ENCODE measurements around the gene C2CD4A. TPM values are rescaled to one million over a fixed set of nuclear protein-coding genes. Genes with fewer than 3 reads are reported as not detected.

C2CD4A gene
- total and polyA plus RNA-seq, 10 of the 15 experiments (the other 5 are each of a cell fraction or from before 2014, with no cell fraction given) = not detected

DNA sequence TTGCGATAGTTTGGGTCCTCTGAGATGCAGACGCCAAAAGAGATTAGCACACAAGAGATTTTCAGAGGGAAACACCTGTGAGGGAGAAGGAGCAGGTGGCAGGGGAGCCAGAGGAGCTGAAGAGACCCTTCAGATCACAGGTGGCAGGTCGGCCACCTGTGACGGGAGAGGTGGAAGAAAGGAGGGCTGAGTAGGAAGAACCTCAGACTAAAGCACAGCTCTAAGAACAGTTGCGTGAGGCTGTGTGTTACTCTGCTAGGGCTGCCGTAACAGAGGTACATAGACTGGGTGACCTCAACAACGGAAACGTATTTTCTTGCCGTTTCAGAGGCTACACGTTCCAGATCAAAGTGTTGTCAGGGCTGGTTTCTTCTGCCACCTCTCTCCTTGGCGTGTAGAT is 38.5 kb downstream of the C2CD4A start:
- no peaks in the 10 kb centered on the region for H4K20me1 ChIP-seq (ENCODE audit: control insufficient read depth, insufficient read depth)
- H3K4me2 ChIP-seq (ENCODE audit: control insufficient read depth, insufficient read depth) = no peak overlapping the region
- no peaks in the 10 kb centered on the region for H3K9me3 ChIP-seq (replicated peaks; ENCODE audit: control insufficient read depth, insufficient read depth, low read length)
- ChIA-PET CTCF (no interaction called here), RAD21 (ENCODE audit: unreplicated experiment) (no interaction called here), SMC1A (ENCODE audit: uncharacterized antibody, unreplicated experiment) (no interaction called here), POLR2A (no interaction called here)
- WGBS (ENCODE audit: insufficient coverage, insufficient replicate concordance, low lambda C conversion rate, missing lambda C conversion rate) = 37% methylated on average over 11 of the region's 11 CpGs
- DNase-seq (ENCODE audit: low read depth, low spot score) (no peak), ATAC-seq (no peak), FAIRE-seq (no peak)
- H3K27me3 ChIP-seq (replicated peaks in 1 of 2; ENCODE audit: control insufficient read depth in 2 of 2, insufficient read depth in 2 of 2, low read length in 1 of 2) = no peaks in the 10 kb centered on the region; a peak in 1 of 4 replicates
- H3K9ac ChIP-seq (ENCODE audit: control insufficient read depth, insufficient read depth, low read length) = no peak overlapping the region
- H3K4me1 ChIP-seq (ENCODE audit: control insufficient read depth, insufficient read depth, low read length) = no peaks in the 10 kb centered on the region
- no peak overlapping the region for H3K4me3 ChIP-seq
- H3K79me2 ChIP-seq (ENCODE audit: control insufficient read depth, insufficient read depth, low read length) = no peaks in the 10 kb centered on the region
- in situ Hi-C loops (cut with MboI) (no loop called here), intact Hi-C loops (cut with micrococcal nuclease; ENCODE audit: unreplicated experiment) (no loop called here)
- no peak overlapping the region for H3K27ac ChIP-seq (ENCODE audit: control insufficient read depth, insufficient read depth)
- no TSS peak for BruUV-seq (replicated peaks)
- H3K36me3 ChIP-seq (ENCODE audit: control insufficient read depth in 2 of 2, insufficient read depth in 2 of 2, low read length in 1 of 2) = no peaks in the 10 kb centered on the region
- no peak overlapping the region for H2AFZ ChIP-seq (ENCODE audit: control insufficient read depth, low read depth, low read length)
- no peak for TF ChIP-seq SMC3 (IDR thresholded peaks at IDR 0.05; ENCODE audit: borderline replicate concordance, low read length)
- TF ChIP-seq RFX5 (IDR thresholded peaks at IDR 0.05; ENCODE audit: low read depth, low read length) = no peak
- TF ChIP-seq, protein P1, sequence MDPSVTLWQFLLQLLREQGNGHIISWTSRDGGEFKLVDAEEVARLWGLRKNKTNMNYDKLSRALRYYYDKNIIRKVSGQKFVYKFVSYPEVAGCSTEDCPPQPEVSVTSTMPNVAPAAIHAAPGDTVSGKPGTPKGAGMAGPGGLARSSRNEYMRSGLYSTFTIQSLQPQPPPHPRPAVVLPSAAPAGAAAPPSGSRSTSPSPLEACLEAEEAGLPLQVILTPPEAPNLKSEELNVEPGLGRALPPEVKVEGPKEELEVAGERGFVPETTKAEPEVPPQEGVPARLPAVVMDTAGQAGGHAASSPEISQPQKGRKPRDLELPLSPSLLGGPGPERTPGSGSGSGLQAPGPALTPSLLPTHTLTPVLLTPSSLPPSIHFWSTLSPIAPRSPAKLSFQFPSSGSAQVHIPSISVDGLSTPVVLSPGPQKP (IDR thresholded peaks at IDR 0.05; ENCODE audit: low read depth, low read length) = no peak
- TF ChIP-seq, protein P2, sequence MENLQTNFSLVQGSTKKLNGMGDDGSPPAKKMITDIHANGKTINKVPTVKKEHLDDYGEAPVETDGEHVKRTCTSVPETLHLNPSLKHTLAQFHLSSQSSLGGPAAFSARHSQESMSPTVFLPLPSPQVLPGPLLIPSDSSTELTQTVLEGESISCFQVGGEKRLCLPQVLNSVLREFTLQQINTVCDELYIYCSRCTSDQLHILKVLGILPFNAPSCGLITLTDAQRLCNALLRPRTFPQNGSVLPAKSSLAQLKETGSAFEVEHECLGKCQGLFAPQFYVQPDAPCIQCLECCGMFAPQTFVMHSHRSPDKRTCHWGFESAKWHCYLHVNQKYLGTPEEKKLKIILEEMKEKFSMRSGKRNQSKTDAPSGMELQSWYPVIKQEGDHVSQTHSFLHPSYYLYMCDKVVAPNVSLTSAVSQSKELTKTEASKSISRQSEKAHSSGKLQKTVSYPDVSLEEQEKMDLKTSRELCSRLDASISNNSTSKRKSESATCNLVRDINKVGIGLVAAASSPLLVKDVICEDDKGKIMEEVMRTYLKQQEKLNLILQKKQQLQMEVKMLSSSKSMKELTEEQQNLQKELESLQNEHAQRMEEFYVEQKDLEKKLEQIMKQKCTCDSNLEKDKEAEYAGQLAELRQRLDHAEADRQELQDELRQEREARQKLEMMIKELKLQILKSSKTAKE (IDR thresholded peaks at IDR 0.05; ENCODE audit: low read depth, poor library complexity, severe bottlenecking) = no peak
- TF ChIP-seq, protein P3, sequence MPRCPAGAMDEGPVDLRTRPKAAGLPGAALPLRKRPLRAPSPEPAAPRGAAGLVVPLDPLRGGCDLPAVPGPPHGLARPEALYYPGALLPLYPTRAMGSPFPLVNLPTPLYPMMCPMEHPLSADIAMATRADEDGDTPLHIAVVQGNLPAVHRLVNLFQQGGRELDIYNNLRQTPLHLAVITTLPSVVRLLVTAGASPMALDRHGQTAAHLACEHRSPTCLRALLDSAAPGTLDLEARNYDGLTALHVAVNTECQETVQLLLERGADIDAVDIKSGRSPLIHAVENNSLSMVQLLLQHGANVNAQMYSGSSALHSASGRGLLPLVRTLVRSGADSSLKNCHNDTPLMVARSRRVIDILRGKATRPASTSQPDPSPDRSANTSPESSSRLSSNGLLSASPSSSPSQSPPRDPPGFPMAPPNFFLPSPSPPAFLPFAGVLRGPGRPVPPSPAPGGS (IDR thresholded peaks at IDR 0.05; ENCODE audit: borderline replicate concordance, insufficient read depth, low read depth, low read length, poor library complexity, severe bottlenecking) = no peak
- no peak for TF ChIP-seq CHD1 (IDR thresholded peaks at IDR 0.05; ENCODE audit: low read depth, low read length)
- TF ChIP-seq, protein P4, sequence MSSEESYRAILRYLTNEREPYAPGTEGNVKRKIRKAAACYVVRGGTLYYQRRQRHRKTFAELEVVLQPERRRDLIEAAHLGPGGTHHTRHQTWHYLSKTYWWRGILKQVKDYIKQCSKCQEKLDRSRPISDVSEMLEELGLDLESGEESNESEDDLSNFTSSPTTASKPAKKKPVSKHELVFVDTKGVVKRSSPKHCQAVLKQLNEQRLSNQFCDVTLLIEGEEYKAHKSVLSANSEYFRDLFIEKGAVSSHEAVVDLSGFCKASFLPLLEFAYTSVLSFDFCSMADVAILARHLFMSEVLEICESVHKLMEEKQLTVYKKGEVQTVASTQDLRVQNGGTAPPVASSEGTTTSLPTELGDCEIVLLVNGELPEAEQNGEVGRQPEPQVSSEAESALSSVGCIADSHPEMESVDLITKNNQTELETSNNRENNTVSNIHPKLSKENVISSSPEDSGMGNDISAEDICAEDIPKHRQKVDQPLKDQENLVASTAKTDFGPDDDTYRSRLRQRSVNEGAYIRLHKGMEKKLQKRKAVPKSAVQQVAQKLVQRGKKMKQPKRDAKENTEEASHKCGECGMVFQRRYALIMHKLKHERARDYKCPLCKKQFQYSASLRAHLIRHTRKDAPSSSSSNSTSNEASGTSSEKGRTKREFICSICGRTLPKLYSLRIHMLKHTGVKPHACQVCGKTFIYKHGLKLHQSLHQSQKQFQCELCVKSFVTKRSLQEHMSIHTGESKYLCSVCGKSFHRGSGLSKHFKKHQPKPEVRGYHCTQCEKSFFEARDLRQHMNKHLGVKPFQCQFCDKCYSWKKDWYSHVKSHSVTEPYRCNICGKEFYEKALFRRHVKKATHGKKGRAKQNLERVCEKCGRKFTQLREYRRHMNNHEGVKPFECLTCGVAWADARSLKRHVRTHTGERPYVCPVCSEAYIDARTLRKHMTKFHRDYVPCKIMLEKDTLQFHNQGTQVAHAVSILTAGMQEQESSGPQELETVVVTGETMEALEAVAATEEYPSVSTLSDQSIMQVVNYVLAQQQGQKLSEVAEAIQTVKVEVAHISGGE (CRISPR knock-in tag; IDR thresholded peaks at IDR 0.05) = no peak
- TF ChIP-seq, protein P5, sequence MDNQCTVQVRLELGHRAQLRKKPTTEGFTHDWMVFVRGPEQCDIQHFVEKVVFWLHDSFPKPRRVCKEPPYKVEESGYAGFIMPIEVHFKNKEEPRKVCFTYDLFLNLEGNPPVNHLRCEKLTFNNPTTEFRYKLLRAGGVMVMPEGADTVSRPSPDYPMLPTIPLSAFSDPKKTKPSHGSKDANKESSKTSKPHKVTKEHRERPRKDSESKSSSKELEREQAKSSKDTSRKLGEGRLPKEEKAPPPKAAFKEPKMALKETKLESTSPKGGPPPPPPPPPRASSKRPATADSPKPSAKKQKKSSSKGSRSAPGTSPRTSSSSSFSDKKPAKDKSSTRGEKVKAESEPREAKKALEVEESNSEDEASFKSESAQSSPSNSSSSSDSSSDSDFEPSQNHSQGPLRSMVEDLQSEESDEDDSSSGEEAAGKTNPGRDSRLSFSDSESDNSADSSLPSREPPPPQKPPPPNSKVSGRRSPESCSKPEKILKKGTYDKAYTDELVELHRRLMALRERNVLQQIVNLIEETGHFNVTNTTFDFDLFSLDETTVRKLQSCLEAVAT (IDR thresholded peaks at IDR 0.05) = no peak
- TF ChIP-seq TCF12 (IDR thresholded peaks at IDR 0.05; ENCODE audit: low read depth, low read length) = no peak
- TF ChIP-seq, protein P6, sequence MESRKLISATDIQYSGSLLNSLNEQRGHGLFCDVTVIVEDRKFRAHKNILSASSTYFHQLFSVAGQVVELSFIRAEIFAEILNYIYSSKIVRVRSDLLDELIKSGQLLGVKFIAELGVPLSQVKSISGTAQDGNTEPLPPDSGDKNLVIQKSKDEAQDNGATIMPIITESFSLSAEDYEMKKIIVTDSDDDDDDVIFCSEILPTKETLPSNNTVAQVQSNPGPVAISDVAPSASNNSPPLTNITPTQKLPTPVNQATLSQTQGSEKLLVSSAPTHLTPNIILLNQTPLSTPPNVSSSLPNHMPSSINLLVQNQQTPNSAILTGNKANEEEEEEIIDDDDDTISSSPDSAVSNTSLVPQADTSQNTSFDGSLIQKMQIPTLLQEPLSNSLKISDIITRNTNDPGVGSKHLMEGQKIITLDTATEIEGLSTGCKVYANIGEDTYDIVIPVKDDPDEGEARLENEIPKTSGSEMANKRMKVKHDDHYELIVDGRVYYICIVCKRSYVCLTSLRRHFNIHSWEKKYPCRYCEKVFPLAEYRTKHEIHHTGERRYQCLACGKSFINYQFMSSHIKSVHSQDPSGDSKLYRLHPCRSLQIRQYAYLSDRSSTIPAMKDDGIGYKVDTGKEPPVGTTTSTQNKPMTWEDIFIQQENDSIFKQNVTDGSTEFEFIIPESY (IDR thresholded peaks at IDR 0.05) = no peak
- TF ChIP-seq CREM (IDR thresholded peaks at IDR 0.05; ENCODE audit: low read depth) = no peak
- TF ChIP-seq YBX1 (IDR thresholded peaks at IDR 0.05) = no peak
- TF ChIP-seq CHD2 (IDR thresholded peaks at IDR 0.05; ENCODE audit: borderline replicate concordance, low read depth, low read length) = no peak

Measured in GM12878 (cell line).